NCI-H2196 treated with DMSO at 0.1 percent for 48 hours (cell line): ENCODE data around the gene APOBEC3G.
"Not testable (repeated sequence)": the region's sequence is repeated elsewhere in the genome, so short reads cannot be mapped to it uniquely, and the experiment has no call there.

Experiments
- DNase-seq: peaks from one replicate; lab custom pipeline; 2025; ENCODE audit not compliant: unreplicated experiment; lab: John Stamatoyannopoulos, UW

APOBEC3G gene

GRCh38 chr22:39077026-39077840, at the start of gene APOBEC3G:
Gene APOBEC3G, plus strand, starts transcription at chr22:39077275. Its CDS starts 87 bp downstream, at chr22:39077362.
- DNase-seq: not testable (repeated sequence)

DNA sequence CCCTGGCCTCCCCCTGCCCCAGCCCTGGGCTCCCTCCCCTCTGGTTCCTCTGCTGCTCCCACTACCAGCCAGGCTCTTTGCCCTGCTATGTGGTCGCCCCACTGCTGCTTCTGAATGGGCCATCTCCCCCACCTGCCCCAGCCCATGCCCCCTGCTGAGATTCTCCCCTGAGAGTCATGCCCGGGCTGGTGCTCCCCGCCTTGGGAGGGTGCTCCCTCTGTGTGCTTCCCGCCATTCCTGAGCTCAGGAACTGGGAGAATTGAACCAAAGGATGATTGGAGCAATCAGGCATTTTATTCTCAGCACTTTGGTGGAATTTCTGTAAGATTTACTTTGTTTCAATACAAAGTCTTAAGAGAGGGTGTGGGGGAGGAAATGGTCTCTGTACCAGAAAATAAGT, 49.4 kb upstream of the APOBEC3G start:
- DNase-seq: no peak

GRCh38 chr22:39028281-39028680, 48.8 kb upstream of the APOBEC3G start:
- DNase-seq: no peak

GRCh38 chr22:39029227-39029626, 47.8 kb upstream of the APOBEC3G start:
- no peak for DNase-seq

DNA sequence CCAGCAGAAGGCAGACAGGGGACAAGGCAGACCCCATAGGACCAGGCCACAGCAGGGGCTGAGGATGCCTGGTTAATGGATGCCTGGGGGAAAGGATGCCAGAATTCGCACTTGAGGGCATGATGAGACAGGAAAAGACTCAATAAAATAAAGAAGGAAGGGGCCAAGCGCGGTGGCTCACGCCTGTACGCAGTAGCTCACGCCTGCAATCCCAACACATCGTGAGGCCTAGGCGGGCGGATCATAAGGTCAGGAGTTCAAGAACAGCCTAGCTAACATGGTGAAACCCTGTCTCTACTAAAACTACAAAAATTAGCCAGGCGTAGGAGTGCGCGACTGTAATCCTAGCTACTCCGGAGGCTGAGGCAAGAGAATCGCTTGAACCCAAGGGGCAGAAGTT, 46.4 kb upstream of the APOBEC3G start:
- no peak for DNase-seq

GRCh38 chr22:39031434-39032295, 45.4 kb upstream of the APOBEC3G start:
- not testable (repeated sequence) for DNase-seq

DNA sequence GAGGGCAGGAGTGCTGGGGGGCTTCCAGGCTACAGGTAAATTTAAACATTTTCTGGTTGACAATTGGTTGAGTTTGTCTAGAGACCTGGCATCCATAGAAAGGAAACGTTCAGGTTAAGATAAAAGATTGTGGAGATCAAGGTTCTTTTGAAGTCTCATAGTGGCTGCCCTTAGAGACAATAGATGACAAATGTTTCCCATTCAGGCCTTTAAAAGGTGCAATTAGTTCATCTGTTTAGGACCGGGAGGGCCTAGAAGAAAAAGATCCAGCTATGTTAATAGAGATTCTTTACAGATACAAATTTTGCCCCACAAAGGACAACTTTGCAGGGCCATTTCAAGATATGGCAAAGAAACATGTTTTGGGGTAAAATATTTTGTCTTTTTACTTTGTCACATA, 40.0 kb upstream of the APOBEC3G start:
- DNase-seq: not testable (repeated sequence)

DNA sequence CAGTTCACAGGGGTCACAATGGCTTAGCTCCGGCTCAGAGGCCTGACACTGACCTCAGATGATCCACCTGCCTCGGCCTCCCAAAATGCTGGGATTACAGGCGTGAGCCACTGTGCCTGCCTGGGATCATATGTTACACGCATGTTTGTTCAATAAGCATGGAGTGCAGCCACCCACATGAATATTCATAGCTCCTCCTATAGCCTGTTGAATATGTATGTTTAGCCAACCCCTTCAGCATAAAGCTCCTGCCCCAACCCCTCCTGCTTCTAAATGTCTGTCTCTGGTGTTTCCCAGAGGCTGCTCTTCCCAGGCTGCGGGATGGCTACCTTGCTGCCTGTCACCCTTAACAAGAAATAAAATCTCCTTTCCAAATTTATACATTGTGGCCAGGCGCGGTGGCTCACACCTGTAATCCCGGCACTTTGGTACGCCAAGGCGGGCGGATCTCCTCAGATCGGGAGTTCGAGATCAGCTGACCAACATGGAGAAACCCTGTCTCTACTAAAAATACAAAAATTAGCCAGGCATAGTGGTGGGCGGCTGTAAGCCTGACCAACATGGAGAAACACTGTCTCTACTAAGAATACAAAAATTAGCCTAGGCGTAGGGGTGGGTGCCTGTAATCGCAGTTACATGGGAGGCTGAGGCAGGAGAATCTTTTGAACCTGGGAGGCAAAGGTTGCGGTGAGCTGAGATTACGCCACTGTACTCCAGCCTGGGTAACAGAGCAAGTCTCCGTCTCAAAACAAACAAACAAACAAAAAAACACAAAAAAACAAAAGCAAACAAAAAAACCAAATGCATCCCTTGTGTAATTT, 37.6 kb upstream of the APOBEC3G start:
- DNase-seq: no peak

GRCh38 chr22:39040155-39040537, 36.9 kb upstream of the APOBEC3G start:
- not testable (repeated sequence) for DNase-seq

- DNase-seq: not testable (repeated sequence)
Measured at GRCh38 chr22:39040538-39041296, 36.4 kb upstream of the APOBEC3G start, which contains the start of gene APOBEC3F. Gene APOBEC3F, plus strand, starts transcription at chr22:39040864. Its CDS starts 97 bp downstream, at chr22:39040961.

DNA sequence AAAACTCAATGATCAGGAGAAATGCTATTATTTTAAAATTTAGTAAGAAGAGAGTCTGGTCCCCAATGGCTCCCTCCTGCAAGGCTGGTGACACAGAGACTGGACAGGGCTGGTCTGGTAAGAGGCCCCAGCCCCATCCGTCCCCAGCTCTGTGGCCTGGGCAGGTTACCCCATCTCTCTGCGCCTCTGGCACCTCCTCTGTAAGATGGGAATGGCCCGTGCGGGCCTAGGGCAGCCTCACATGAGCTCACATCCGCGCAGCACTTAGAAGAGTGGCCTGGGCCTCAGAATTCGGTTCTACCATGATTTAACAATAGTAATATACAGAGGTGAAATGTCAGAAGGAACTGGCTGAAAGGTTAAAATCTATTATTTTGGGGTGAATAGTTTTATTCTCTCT, 35.2 kb upstream of the APOBEC3G start:
- DNase-seq: no peak

- not testable (repeated sequence) for DNase-seq
Measured at GRCh38 chr22:39043063-39043462, 34.0 kb upstream of the APOBEC3G start.

- DNase-seq: not testable (repeated sequence)
Measured at GRCh38 chr22:39045136-39045535, 31.9 kb upstream of the APOBEC3G start.

GRCh38 chr22:39049486-39049885, 27.6 kb upstream of the APOBEC3G start:
- not testable (repeated sequence) for DNase-seq

GRCh38 chr22:39051844-39052495, 25.1 kb upstream of the APOBEC3G start:
- DNase-seq: not testable (repeated sequence)

GRCh38 chr22:39055658-39056057, 21.4 kb upstream of the APOBEC3G start:
- DNase-seq: no peak

GRCh38 chr22:39061290-39061689, 15.8 kb upstream of the APOBEC3G start:
- not testable (repeated sequence) for DNase-seq

DNA sequence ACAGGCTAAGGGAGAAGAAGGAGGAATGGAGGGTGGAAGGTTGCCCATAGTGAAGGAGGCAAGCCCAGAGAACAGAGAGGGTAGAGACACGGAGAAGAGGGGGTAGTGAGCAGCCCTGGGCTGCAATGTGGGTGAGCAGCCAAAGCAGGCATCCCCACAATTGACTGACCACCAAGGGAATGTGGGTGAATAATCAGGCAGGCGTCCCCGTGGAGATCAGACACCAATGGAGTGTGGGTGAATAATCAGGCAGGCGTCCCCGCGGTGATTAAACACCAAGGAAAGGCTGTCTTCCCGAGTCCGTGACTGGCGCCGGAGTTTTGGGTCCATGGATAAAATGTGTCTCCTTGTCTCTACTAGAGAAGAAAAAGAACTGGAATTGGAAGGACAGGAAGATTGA, 15.1 kb upstream of the APOBEC3G start:
- DNase-seq: not testable (repeated sequence)

DNA sequence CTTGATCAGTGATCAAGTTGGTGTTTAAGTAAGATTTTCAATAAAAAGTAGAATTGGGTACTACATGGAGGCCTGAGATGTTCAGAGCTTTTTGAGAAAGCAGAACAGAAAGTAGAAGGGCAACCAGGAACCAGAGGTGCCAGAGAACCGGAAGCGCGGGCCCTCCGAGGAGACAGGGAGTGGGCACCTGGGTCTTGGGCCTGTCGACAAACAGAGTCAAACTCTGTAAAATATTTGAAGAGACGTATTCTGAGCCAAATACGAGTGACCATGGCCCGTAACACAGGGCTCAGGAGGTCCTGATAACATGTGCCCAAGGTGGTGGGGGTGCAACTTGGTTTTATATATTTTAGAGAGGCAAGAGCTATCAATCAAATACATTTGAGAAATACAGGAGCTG, 13.2 kb upstream of the APOBEC3G start:
- not testable (repeated sequence) for DNase-seq
